GM20000 (cell line): Measurements from ENCODE around the gene RRAS2.

Source experiments
- DNase-seq: peaks from one replicate; pipeline ENCODE4 v3.0.0; 2012; ENCODE audit warnings: low spot score
- TF ChIP-seq, protein P1 (sequence below): IDR thresholded peaks from 2 replicates; pipeline ENCODE4 v1.5.1; 2012; ENCODE audit warnings: mild to moderate bottlenecking, control low read depth; ENCODE audit errors: extremely low read depth, missing control alignments

Gene RRAS2

DNA sequence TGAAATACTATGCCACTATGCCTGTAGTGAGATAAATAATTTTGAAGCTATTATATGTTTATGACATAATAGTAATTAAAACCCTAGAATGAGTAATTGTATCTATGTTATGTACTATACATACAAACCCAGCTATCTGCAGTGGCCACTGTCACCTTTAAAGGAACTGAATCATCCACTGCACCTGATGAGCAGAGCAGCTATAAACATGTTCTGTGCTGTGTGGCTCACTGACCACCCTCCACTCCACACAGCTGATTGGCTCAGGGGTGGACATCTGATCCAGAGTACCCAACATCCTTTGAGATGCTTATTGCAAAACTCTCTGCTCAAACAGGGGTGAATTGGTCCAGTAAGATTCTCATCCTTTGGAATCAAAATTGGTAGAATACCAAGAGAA, 19.2 kb upstream of the RRAS2 start:
- TF ChIP-seq, protein P1, sequence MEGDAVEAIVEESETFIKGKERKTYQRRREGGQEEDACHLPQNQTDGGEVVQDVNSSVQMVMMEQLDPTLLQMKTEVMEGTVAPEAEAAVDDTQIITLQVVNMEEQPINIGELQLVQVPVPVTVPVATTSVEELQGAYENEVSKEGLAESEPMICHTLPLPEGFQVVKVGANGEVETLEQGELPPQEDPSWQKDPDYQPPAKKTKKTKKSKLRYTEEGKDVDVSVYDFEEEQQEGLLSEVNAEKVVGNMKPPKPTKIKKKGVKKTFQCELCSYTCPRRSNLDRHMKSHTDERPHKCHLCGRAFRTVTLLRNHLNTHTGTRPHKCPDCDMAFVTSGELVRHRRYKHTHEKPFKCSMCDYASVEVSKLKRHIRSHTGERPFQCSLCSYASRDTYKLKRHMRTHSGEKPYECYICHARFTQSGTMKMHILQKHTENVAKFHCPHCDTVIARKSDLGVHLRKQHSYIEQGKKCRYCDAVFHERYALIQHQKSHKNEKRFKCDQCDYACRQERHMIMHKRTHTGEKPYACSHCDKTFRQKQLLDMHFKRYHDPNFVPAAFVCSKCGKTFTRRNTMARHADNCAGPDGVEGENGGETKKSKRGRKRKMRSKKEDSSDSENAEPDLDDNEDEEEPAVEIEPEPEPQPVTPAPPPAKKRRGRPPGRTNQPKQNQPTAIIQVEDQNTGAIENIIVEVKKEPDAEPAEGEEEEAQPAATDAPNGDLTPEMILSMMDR: no peak
- DNase-seq: no peak

GRCh38 chr11:14376920-14377319, 17.9 kb upstream of the RRAS2 start:
- DNase-seq: no peak
- TF ChIP-seq, protein P1: no peak

DNA sequence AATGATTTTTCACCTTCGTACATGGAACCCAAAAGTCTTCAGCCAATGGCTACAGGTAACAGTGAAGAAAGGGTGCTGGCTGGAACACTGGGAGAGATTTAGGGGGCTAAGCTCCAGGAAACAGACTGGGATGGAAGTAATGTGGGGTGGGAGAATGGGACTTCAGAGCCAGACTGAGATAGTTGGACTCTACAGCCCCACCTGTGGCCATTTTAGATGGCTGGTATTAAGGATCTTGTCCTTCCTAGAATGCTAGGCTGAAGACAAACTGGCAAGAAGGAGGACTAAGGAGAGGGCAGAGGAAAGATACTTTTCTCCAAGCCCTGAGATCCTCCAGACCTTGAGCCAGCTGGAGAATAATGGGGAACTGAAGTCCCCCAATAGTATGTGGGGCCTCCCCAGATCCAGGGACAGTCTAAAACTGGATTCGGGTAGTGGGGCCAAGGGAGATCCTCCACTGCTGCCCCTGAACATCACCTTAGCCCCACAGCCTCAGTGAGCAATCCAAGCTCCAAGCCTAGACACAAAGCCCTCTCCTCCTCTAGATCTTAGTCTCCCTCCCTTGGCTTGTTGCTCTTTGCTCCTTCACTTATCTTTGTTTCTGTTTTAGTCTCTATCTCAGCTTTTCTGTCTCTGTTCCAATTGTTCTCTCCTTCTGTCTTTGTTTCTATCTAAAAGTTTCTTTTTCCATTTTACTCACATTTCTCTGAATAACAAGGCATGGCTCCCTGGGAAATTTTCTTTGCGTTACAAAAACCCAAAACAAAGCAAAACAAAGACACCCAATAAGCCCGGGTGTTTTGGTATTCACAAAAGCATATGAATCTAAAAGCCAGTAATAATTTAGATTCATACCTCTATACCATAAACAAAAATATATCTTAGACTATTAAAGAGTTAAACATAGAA, 16.2 kb upstream of the RRAS2 start:
- TF ChIP-seq, protein P1: no peak
- DNase-seq: no peak

- TF ChIP-seq, protein P1: no peak
- DNase-seq: no peak
These were observed 15.1 kb upstream of the RRAS2 start for GRCh38 chr11:14373941-14374646.

- TF ChIP-seq, protein P1: no peak
- no peak for DNase-seq
These were observed 13.0 kb upstream of the RRAS2 start for GRCh38 chr11:14372011-14372410.

- DNase-seq: no peak
- TF ChIP-seq, protein P1: no peak
These were observed 12.3 kb upstream of the RRAS2 start for GRCh38 chr11:14371249-14371648.

DNA sequence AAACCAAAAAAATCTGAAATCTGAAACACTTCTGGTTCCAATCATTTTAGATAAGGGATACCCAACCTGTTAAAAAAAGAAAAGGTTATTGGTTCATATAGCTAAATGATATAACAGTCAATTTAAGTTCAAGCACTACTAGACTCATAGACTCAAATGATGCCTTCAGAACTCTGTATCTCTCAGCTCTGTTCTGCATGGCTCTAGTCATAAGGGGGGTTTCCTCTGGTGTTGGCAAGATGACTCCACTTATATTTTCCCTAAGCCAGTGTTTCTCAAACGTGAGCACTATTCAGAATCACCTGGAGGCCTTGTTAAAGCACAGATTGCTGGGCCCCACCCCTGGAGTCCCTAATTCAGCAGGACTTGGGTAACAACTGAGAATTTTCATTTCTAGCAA, 11.5 kb upstream of the RRAS2 start:
- TF ChIP-seq, protein P1: no peak
- no peak for DNase-seq
